Gastroesophageal sphincter (tissue), 3 donors: ENCODE data around the gene PLAGL2.

ENCODE experiments used
- CTCF ChIP-seq, 4 experiments: fragments of 200-600 bp in 2 of 4; fragments of 450-650 bp in 2 of 4; sonication (generic) in 1 of 4; IDR thresholded peaks; one replicate each; pipeline ENCODE4 v1.5.1; 2017 to 2019; ENCODE audit warnings: antibody characterized with exemption in 4 of 4, mild to moderate bottlenecking in 2 of 4, moderate library complexity in 2 of 4
- EP300 ChIP-seq: sonication (generic); formaldehyde crosslinking; IDR thresholded peaks from one replicate; pipeline ENCODE4 v1.6.1; 2017; ENCODE audit warnings: antibody characterized with exemption, mild to moderate bottlenecking
- POLR2A ChIP-seq, 2 donors: fragments of 450-650 bp; IDR thresholded peaks; one replicate each; pipeline ENCODE4 v1.6.1; 2017; ENCODE audit warnings: antibody characterized with exemption in 2 of 2, mild to moderate bottlenecking in 2 of 2, moderate library complexity in 1 of 2

GRCh38 chr20:32205843-32206759 is 1.4 kb downstream of the PLAGL2 start:
- TF ChIP-seq POLR2A (IDR thresholded peaks at IDR 0.05), result no peak
- TF ChIP-seq EP300, result no peak
- TF ChIP-seq CTCF (IDR thresholded peaks at IDR 0.05), result no peak
